Astrocyte of the cerebellum (primary cell): Measurements from ENCODE around the gene CHRM4.

Source experiments
- DNase-seq: peaks from one replicate; pipeline ENCODE4 v3.0.0-alpha.2; 2011; ENCODE audit warnings: low read depth
- H3K4me3 ChIP-seq: 2 replicates; pipeline ENCODE4 v1.5.1; 2011; ENCODE audit warnings: mild to moderate bottlenecking, low read depth, low read length, moderate library complexity
- in situ Hi-C: cut with HindIII; loops from 2 replicates; pipeline ENCODE4 v1.10.0; 2017; ENCODE audit warnings: low sequenced_read_pairs
- TF ChIP-seq, protein P1 (sequence below): IDR thresholded peaks from 2 replicates; pipeline ENCODE4 v1.5.1; 2012; ENCODE audit warnings: low read length, low read depth, moderate library complexity, mild to moderate bottlenecking; ENCODE audit errors: missing control alignments

The CHRM4 gene

DNA sequence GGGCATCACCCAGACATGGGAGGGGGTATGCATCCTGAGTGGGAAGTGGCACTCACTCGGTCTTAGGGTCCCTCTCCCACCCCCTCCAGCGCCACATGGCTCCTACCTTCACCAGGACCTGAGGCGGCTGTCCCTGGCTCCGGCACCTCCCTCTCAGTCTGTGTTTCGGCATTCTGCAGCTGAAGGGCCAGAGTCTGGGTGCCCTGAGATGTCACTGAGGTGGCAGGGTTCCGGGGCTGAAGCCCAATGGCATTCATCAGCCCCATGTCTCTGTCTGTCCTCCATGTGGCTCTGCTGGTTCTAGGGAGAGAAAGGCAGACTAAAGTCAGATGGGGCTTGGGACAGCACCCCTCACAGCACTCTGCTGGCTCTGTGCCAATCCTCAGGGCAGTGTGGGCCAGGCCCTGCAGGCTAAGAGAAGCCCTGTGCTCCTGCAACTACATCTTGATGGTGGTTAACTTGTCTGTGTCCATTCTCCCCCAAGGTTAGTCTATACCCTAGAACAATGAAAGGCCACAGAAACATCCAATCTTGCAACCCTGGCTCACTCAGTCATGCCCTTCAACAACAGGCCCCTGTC lies 16.9 kb upstream of the CHRM4 start:
- TF ChIP-seq, protein P1, sequence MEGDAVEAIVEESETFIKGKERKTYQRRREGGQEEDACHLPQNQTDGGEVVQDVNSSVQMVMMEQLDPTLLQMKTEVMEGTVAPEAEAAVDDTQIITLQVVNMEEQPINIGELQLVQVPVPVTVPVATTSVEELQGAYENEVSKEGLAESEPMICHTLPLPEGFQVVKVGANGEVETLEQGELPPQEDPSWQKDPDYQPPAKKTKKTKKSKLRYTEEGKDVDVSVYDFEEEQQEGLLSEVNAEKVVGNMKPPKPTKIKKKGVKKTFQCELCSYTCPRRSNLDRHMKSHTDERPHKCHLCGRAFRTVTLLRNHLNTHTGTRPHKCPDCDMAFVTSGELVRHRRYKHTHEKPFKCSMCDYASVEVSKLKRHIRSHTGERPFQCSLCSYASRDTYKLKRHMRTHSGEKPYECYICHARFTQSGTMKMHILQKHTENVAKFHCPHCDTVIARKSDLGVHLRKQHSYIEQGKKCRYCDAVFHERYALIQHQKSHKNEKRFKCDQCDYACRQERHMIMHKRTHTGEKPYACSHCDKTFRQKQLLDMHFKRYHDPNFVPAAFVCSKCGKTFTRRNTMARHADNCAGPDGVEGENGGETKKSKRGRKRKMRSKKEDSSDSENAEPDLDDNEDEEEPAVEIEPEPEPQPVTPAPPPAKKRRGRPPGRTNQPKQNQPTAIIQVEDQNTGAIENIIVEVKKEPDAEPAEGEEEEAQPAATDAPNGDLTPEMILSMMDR: no peak
- no peak overlapping the region for H3K4me3 ChIP-seq
- in situ Hi-C loops: no loop called here
- no peak for DNase-seq

DNA sequence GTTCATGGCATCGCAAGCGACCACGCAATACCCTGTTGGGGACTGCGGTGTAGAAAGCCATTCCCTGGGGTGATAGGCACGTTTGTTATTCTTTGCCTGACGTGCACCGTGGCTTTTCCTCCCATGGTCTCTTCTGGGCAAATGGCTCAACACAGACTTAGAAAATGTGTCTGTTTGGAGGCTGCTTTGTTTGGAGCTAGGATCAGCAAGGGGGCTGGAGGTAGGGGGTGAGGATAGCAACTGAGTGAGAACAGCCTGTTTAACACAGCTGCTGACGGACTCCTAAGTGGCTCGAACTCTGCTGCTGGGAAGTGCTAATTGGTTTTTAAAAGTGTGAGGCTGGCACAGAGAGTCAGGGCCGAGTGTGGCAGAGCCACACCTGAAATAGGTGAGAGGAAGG lies 16.1 kb upstream of the CHRM4 start:
- TF ChIP-seq, protein P1: no peak
- in situ Hi-C loops: no loop called here
- H3K4me3 ChIP-seq: no peak overlapping the region
- no peak for DNase-seq

DNA sequence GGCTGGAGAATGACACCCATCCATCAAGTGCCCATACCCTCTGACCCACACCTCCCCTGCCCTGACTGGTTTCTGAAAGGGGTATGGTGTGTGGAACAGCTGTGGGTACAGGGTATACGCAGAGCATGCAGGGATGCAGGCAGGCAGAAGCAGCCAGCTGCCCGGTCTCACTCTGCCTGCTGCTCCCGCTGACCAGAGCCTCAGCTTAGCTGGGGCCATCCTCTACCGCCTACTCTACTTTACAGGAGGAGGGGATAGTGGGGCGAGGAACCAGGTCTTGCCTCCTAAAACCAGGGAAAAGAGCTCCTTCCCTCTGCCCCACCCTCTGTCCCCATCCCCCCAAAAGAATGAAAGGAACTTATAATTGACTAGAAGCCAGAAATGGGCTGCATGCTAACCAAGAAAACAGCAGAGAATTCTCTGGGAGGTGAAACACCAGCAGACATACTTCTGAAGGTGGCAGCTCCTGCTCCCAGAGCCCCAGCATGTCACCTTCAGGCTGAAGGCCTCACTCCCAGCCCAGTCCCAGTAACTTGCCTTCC lies 13.0 kb upstream of the CHRM4 start:
- in situ Hi-C loops: no loop called here
- no peak overlapping the region for H3K4me3 ChIP-seq
- TF ChIP-seq, protein P1: no peak
- no peak for DNase-seq

DNA sequence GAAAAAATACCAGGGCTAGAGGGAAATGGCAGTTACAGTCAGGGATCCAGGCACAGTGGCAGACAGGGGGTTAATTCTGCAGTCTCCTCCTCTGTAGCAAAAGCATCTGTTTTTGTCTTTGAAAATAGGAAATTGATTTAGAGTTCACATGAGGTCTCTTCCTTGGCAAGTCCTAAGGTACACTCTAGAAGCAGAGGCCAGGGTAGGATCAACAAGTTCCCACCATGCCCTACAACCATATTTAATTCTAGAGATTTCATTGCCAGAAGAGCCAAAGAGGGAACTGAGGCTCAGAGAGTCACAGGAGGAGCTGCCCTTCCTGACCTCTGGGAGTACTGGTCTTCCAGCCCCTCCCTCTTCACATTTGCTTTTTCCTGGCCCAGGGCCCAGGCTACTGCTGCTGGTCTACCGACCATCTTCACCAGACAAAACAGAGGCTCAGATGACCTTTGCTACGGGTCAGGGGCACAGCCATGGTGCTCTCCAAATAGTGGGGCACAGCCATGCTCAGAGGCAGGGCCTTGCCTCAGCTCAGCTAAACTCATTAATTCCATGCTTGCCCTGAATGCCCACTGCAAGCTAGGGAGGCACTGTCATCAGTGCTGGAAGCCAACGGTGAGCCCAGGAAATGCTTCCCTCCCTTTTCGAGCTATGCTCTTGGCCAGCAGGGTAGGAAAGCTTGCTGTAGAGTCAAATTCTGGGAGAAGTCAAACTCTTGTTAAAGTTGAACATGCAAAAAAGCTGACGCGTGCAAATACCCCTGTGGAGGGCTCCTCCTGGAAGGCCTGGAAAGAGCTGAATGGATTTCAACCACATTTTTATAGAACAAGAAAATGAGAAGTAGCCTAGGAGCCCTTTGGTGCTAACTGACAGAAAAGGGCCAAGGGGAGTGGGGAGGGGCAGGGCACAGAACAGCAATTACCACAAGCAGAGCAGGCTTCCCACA lies 11.7 kb upstream of the CHRM4 start:
- no peak for DNase-seq
- in situ Hi-C loops: no loop called here
- TF ChIP-seq, protein P1: no peak
- H3K4me3 ChIP-seq: no peak overlapping the region

DNA sequence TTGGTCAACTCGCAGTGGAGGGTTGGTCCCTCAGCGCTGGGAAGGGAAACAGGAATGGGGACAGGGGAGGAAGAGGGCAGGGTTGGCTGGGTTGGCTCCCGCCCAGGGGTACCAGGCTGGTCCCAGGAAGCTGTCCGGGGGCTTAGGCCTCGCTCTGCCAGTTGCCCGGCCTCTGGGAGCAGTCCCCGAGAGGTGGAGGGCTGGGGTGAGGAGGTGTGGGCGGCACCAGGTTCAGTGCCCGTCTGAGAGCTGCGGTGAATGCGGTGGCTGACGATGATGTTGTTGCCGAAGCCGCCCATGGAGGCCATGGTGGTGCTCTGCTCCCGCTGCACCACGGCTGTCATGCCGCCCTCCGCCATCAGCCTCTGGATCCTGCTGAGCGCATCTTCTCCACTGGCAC lies 6.0 kb upstream of the CHRM4 start:
- in situ Hi-C loops: no loop called here
- H3K4me3 ChIP-seq: no peak overlapping the region

DNA sequence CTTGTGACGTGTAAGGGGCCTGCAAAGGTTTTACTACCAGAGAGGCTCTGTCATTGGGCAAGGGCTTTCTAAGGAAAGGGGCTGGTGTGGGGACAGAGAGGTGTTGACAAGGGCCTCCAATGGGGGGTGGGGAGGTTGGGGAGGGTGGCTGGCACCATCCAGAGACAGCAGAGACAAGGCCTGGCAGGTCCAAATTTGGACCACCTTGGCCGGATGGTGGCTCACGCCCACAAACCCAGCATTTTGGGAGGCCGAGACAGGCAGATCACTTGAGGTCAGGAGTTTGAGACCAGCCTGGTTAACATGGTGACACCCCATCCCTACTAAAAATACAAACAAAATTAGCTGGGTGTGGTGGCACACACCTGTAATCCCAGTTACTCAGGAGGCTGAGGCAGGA lies 2.2 kb upstream of the CHRM4 start:
- TF ChIP-seq, protein P1: no peak
- in situ Hi-C loops: no loop called here

More for the DNA sequence above, 6.0 kb upstream of the CHRM4 start:
- DNase-seq: no peak
- TF ChIP-seq, protein P1: no peak

More for the DNA sequence above, 2.2 kb upstream of the CHRM4 start:
- H3K4me3 ChIP-seq: no peak overlapping the region
- DNase-seq: no peak
